ENCODE measurements around the gene CYP2C8.
"Not testable (repeated sequence)": the region's sequence is repeated elsewhere in the genome, so short reads cannot be mapped to it uniquely, and the experiment has no call there.

CYP2C8 gene

DNA sequence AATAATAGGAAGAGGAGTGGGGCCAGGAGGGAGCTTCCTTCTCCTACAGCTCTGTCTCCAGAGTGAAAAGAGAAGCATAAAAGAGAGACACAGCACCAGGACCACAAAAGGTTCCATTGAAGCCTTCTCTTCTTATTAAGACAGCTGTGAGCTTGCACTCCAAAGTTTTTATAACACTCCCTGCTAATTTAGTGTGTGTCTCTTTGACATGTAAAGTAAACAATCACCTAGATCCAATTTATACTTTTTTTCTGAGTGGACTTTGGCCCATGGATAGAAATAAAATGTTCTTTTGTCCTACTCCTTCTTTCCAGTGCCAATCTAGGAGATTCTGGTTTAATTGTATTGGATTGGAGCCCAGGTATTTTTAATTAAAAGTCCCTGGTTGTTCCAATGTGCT, at the start of gene CYP2C8:
Gene CYP2C8, minus strand, starts transcription at position 212 of the 400 bp plus-strand sequence. Its CDS starts 95 bp downstream, at position 117.
- no peak for FAIRE-seq

DNA sequence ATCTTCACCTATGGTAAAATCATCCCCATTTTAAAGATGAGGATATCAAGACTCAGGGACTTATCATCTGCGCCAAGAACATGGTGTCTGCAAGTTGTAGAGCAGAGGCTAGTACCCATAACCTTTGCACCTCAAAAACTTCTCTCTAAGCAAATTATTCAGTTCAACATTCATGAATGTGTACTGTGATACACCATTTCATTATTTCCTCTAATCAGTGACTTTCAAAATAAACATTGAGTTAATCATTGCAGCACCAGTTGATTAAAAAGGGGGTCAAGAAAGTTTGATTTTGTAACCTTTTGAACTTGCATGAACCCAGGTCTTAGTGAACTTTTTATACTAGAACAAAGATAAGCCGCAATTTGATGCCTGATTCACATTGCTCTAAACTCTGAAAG, 47.6 kb upstream of the CYP2C8 start:
- FAIRE-seq: no peak

DNA sequence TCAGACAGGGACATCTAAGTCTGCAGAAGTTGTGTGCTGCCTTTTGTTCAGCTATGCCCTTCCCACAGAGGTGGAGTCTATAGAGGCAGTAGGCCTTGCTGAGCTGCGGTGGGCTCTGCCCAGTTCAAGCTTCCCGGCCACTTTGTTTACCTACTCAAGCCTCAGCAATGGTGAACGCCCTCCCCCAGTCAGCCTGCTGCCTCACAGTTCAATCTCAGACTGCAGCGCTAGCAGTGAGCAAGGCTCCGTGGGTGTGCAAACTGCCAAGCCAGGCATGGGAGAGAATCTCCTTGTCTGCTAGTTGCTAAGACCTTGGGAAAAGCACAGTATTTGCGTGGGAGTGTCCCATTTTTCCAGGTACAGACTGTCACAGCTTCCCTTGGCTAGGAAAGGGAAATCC, 41.5 kb upstream of the CYP2C8 start:
- not testable (repeated sequence) for FAIRE-seq

DNA sequence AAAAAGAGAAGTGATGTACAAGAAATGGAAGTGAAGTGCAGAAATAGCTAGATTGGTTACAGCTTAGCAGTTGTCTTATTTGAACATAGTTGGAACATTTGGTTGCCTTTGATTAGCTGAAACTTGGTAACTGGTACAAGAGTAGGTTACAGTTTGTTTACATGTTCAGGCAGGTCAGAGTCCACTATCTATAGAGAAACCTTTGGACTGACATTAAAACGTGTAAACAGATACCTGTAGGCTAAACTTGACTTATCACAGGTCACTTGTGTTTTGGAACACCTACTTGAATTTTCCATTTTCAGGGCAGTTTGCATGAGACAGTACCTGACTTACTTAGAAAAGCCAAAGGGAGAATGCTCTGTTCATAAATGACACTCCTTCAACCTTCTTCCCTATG, 28.5 kb upstream of the CYP2C8 start:
- FAIRE-seq: no peak

DNA sequence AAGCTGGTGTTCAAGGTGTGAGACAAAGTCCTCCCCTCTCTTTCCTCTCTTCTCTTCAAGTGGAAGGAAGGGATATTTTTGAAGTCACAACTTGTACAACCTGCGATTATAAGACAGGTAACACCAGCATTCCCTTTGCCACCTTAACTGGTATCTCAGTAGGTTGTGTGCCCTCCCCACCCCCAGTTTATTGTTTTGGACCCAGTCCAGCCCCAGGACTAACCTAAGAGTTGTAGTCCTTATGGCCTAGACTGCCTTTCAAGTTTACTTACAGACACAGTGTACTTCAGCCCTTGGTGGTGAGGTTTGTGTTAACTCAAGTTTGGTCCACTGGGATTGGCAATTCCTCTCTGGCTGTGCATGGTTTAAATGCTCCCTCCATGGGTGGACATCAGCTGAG, 26.8 kb upstream of the CYP2C8 start:
- no peak for FAIRE-seq

DNA sequence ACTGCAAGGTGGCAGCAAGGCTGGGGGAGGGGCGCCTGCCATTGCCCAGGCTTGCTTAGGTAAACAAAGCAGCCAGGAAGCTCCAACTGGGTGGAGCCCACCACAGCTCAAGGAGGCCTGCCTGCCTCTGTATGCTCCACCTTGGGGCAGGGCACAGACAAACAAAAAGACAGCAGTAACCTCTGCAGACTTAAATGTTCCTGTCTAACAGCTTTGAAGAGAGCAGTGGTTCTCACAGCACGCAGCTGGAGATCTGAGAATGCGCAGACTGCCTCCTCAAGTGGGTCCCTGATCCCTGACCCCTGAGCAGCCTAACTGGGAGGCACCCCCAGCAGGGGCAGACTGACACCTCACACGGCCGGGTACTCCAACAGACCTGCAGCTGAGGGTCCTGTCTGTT, 10.3 kb upstream of the CYP2C8 start:
- FAIRE-seq: not testable (repeated sequence)

DNA sequence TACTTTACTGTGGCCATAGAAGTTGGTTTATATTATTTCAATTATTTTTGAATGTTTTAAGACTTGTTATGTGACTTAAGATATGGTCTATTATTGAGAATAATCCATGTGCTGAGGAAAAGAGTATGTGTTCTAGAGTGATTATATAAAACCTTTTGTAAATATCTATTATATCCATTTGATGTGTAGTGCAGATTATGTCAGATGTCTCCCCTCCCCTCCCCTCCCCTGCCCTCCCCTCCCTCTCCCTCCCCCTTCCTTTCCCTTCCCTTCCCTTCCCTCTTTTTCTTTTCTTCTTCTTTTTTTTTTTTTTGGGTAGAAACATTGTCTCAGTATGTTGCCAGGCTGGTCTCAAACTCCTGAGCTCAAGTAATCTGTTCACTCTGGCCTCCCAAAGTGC, 8.3 kb upstream of the CYP2C8 start:
- FAIRE-seq: no peak

DNA sequence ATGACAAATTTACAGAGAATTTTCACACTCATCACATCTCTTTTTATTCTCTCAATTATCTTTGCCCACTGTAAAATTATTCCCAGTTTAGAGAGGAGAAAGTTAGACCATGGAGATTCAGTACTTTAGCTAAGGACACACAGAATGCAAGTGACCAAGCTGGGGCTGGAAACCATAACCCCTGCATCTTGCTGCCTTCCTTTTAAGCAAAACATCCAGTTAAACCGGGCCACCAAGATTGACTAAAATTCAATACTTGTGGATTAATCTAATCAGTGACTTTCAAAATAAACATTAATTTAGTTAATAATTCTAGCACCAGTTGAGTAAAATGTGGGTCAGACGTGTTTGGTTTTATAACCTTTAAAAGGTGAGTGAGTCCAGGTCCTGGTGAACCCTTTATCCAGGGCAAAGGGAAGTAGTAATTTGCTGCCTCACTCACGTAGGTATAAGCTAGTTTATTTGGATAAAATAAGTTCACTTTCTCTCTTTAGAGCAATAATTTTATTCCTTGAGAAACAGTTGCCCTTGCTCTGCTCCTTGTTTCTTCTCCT, 1.9 kb upstream of the CYP2C8 start:
- no peak for FAIRE-seq

DNA sequence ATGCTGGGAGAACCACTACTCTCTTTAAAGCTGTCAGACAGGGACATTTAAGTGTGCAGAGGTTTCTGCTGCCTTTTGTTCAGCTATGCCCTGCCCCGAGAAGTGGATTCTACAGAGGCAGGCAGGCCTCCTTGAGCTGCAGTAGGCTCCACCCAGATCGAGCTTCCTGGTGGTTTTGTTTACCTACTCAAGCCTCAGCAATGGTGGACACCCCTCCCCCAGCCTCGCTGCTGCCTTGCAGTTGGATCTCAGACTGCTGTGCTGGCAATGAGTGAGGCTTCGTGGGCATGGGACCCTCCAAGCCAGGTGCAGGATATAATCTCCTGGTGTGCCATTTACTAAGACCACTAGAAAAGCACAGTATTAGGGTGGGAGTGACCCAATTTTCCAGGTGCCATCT, 5.2 kb downstream of the CYP2C8 start:
- FAIRE-seq: not testable (repeated sequence)

DNA sequence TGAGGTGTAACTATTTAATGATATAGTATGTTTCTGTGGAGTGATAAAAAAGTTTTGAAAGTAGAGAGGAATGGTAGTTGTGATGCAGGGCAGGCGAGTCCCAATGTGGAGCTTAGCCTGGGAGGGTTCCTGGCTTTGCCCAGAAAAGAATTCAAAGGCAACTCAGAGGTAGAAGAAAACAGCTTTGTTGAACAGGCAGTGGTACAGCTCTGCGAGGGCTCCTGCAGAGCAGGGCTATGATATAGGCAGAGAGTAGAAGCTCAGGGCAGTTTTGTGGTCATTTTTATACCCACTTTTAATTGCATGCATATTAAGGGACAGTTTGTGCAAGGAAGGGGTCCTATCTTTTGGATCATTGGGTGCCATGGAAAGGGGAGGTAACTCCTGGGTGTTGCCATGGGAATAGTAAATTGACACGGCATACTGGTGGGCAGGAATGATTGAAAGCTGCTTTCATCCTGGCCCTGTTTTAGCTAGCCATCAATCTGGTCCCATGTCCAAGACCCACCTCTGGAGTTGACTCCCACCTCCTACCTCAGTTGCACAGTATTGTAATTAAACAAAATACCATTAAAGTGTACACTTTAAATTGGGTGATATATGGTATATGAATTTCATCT, 12.4 kb downstream of the CYP2C8 start:
- no peak for FAIRE-seq

DNA sequence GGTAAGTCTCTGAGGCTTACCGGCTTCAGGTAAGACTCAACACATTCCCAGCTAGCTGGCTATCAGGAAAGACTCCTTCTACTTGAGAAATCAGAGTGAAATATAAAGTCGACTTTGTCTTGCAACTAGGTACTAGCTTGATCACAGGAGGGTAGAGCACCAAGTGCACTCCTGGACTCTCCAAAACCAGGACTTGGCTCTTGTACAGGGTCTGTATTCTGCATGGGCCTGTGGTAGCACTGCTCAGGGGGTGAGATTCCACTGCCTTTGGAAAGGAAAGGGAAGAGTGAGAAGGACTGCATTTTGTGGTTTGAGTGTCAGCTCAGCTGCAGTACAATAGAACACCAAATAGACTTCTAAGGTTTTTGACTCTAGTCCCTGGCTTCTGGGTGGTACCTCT, 19.4 kb downstream of the CYP2C8 start:
- no peak for FAIRE-seq

DNA sequence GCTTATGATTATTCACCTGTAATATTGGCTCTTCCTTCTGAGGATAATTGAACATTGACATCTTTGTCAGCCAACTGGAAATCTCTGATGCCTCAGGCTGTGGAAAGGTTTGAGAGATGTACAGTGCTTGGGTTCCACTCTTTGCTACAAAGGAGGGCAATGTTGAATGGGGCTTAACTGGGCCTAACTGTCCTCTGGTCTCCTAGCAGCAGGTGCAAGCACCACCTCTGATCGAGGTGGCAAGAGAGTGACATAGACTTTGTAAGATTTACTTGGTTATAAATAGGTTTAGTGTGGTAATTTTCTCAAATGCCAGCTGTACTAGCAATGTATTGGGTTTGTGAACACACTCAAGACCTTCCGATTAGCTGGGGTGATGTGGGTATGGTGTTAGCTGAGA, 21.1 kb downstream of the CYP2C8 start:
- no peak for FAIRE-seq

DNA sequence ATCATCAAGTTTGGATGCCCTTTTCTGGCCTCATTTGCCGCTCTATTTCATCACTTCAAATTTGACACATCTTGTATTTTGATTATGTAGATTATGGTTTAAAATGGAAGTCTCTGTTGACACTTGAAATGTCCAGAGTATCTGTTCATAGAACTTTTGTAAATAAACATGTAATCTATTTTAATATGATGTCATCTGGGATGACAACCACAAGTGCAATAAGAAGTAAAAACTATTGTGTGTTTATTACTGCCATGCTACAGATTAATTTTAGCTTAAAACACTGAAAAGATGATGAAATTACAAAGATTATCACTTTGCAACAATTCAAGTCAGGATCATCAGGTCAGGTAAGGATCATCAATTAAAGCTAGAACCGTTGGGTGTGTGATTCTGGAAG, 30.0 kb downstream of the CYP2C8 start:
- no peak for FAIRE-seq

DNA sequence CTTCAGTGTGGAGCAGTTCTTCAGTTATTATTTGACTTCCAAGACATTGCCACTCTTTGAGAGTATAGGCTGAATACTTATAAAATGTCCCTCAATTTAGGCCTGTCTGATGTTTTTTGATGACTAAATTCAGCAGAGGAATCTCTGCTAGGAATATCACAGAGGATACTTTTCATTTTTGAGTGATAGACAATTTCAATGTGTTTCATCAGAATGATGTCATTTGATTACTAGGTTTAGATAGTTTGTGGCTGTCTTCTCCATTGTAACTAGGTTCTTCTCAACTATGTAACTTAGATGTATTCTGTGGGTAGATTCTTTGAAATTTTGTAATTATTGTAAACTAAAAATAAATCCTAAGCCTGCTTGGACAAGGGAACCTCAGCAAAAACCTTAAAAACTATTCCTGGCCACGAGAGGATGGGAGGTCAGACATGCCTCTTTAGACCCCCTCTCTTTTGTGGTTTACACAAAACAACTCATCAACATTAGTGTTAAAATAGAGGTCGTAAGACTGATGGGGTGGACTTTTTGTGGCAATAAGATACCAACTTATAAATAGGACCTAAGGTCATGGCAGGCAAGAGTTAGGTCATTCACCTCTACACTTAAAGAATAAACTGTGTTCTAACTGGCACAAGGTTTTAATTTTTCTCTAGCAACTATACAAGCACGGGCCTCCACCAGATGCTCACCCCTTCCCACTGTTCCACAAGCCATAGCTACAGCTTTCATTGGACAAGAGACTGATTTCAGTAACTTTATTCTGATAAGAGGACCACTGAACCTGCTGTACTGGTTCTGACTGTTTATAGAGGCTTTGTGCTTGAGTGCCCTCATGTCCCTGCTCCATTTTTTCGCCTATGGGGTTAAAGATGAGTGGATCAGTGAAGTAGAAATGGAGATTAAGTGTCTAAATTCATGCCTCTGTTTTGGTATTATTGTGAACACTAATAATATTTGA, 33.7 kb downstream of the CYP2C8 start:
- no peak for FAIRE-seq

DNA sequence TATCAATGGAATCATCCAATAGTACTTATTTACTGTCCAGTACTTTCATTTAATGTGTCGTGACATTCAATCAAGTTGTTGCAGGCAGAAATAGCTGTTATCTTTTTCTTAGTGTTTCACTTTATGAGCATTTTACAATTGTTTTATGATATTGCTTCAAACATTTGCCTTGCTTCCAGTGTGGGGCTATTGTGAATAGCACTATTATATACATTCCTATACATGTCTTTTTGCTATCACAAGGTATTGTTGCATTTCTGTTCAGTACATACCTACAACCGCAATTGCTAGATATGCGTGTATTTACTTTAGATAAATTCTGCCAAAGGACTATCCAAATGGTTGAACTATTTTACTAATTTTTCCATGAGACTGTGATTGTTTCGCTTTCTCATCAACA, 34.9 kb downstream of the CYP2C8 start:
- no peak for FAIRE-seq

DNA sequence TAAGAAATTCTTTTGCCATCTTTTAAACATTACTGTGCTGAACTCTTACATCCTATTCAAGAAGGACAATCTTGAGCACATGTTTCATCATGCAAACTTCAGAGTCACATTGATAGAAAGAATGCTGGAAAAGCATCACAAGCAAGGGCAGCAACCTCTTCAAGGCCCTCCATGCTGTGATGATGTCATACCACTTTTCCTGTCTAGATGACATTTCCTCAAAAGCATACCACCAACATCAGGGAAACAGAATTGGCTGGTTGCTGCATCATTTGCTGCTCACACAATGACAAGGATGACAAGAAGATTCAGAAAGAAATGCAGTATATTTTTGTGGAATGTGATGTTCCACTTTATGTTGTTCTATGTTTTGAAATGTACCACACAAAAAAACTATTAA, 37.6 kb downstream of the CYP2C8 start:
- FAIRE-seq: no peak

DNA sequence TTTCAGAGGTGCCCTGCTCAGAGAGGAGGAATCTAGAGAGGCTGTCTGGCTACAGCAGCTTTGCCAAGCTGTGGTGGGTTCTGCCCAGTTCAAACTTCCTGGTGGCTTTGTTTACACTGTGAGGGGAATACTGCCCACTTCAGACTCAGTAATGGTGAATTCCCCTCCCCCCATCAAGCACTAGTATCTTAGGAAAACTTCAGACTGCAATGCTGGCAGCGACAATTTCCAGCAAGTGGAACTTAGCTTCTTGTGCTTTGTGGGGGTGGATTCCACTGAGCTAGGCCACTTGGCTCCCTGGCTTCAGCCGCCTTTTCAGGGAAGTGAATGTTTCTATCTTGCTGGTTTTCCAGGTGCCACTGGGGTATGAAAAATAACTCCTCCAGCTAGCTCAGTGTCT, 42.8 kb downstream of the CYP2C8 start:
- no peak for FAIRE-seq

DNA sequence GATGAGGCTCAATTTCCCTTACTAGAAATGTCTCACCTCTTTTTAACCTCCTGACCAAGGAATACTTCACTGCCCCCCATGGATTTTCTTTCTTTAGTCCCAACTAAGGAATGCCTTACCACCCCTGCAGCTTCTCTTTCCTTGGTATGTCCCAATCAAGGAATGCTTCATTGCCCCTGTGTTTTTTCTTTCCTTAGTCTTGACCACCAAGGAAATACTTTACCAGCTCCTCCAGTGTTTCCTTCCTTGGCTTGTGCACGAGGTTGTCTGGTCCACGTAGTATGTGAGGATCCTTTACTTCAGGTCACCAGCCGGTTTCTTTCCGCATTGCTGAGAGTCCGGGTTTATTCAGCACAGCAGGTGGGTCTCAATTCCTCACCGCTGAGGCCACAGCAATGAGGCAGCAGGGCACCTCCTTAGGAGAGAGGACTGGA, 71.5 kb downstream of the CYP2C8 start:
- no peak for FAIRE-seq

DNA sequence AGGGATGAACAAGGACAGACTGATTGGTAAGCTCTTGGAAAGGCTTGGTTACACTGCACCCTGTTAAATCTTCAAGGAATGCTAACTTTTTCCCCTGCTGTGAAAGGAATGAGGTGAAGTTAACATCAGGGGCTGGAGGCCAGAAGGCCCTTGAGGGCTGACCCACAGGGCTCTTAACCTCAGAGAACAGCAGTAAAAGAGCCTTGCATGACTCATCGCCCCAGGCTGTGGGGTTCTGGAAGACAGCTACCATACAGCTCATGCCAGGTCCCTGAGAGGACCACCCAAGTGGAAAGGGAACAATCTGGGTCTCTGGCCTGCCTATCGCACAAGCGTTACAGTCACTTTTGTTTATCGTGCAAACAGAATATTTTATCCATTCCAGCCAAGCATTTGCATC, 76.5 kb downstream of the CYP2C8 start:
- FAIRE-seq: no peak

DNA sequence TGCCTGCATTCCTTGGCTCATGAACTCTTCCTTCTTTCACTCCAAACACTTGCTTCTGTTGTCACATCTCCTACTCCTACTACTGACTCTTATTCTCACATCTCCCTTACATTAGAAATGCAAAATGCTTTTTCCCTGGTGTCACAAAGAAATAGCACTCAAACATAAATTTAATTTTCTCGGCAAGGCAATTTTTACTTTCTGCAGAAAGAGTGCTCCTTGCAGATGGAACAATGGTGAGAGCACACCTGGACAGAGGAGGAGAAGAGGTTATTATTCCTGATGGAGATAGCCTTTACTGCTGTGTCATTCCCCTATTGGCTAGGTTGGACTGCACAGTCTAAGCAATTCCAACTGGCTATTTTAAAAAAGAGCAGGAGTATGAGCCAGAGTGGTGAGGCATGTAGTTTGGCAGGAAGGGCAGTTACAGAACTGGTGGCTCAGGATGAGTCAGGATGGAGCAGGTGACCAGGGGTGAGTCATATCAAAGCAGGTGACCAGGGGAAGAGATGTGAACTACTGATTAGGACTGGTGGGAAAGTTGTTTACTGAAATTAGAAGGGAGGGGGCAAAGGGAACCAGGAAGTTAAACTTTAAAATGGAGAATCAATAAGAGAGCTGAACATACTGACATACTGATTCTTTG, 77.9 kb downstream of the CYP2C8 start:
- FAIRE-seq: no peak

DNA sequence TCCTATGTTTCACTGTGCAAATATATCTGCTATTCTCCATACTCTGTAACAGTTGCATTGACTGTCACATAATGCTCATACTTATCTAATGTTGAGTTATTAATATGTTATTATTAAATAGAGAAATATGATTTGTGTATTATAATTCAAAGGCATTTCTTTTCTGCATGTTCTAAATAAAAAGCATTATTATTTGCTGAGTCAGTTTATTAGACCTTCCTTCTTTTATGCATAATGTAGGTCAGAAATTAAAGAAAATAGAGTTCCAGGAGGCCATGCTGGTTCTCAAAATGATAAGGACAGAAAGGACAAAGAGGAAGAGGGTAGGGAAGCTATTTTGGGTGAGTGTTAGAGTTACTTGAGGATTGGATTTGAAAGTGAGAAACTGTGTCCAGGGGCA, 80.1 kb downstream of the CYP2C8 start:
- no peak for FAIRE-seq

All from A204.1 (cell line).